ENCODE results near the gene UBE2D4.

The UBE2D4 gene

DNA sequence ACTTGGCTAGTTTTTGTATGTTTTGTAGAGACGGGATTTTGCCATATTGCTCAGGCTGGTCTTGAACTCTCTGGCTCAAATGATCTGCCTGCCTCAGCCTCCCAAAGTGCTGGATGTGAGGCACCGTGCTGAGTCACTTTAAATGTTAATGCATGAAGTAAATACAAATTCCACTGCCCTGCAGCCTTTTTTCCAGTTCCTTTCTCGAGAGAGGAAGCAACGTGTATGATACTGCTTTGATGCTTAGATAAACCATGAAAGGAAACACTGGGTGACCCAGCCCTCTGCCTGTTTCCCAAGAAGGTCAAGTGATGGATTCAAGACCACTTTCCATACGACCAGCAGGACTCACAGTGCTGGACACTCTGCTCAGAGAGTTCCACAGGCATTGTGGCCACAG is 45.6 kb upstream of the UBE2D4 start:
- Histone ChIP-seq H3K36me3 (peaks cover 60% of the 10 kb centered on the region), H3K9me3 (ENCODE audit: severe bottlenecking) (no peaks in the 10 kb centered on the region), H3K27ac (no peak overlapping the region), H3K27me3 (ENCODE audit: insufficient read depth, low read depth, severe bottlenecking) (no peaks in the 10 kb centered on the region), H3K4me3 (ENCODE audit: low read depth, low read length) (no peak overlapping the region)
- no peak for DNase-seq
- TF ChIP-seq, protein P1, sequence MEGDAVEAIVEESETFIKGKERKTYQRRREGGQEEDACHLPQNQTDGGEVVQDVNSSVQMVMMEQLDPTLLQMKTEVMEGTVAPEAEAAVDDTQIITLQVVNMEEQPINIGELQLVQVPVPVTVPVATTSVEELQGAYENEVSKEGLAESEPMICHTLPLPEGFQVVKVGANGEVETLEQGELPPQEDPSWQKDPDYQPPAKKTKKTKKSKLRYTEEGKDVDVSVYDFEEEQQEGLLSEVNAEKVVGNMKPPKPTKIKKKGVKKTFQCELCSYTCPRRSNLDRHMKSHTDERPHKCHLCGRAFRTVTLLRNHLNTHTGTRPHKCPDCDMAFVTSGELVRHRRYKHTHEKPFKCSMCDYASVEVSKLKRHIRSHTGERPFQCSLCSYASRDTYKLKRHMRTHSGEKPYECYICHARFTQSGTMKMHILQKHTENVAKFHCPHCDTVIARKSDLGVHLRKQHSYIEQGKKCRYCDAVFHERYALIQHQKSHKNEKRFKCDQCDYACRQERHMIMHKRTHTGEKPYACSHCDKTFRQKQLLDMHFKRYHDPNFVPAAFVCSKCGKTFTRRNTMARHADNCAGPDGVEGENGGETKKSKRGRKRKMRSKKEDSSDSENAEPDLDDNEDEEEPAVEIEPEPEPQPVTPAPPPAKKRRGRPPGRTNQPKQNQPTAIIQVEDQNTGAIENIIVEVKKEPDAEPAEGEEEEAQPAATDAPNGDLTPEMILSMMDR (IDR thresholded peaks at IDR 0.05; ENCODE audit: low read depth, low read length): no peak

GRCh38 chr7:43884209-43884608 is 42.0 kb upstream of the UBE2D4 start:
- Histone ChIP-seq H3K36me3 (peaks cover 38% of the 10 kb centered on the region), H3K9me3 (ENCODE audit: severe bottlenecking) (no peaks in the 10 kb centered on the region), H3K27ac (no peak overlapping the region), H3K4me3 (ENCODE audit: low read depth, low read length) (no peak overlapping the region), H3K27me3 (ENCODE audit: insufficient read depth, low read depth, severe bottlenecking) (no peaks in the 10 kb centered on the region)
- no peak for DNase-seq
- TF ChIP-seq, protein P1 (IDR thresholded peaks at IDR 0.05; ENCODE audit: low read depth, low read length): no peak

- TF ChIP-seq, protein P1 (IDR thresholded peaks at IDR 0.05; ENCODE audit: low read depth, low read length): no peak
- Histone ChIP-seq H3K27ac (no peak overlapping the region), H3K36me3 (peaks cover 37% of the 10 kb centered on the region), H3K27me3 (ENCODE audit: insufficient read depth, low read depth, severe bottlenecking) (no peaks in the 10 kb centered on the region), H3K9me3 (ENCODE audit: severe bottlenecking) (no peaks in the 10 kb centered on the region), H3K4me3 (ENCODE audit: low read depth, low read length) (no peak overlapping the region)
- DNase-seq: no peak
These were observed 41.6 kb upstream of the UBE2D4 start for GRCh38 chr7:43884617-43885016.

GRCh38 chr7:43888993-43889945 is 37.0 kb upstream of the UBE2D4 start:
- TF ChIP-seq, protein P1 (IDR thresholded peaks at IDR 0.05; ENCODE audit: low read depth, low read length): no peak
- Histone ChIP-seq H3K4me3 (ENCODE audit: low read depth, low read length) (no peak overlapping the region), H3K36me3 (peaks cover 16% of the 10 kb centered on the region), H3K27ac (no peak overlapping the region), H3K27me3 (ENCODE audit: insufficient read depth, low read depth, severe bottlenecking) (no peaks in the 10 kb centered on the region), H3K9me3 (ENCODE audit: severe bottlenecking) (no peaks in the 10 kb centered on the region)
- DNase-seq: no peak

GRCh38 chr7:43890468-43890867 is 35.8 kb upstream of the UBE2D4 start:
- Histone ChIP-seq H3K36me3 (peaks cover 10% of the 10 kb centered on the region), H3K27me3 (ENCODE audit: insufficient read depth, low read depth, severe bottlenecking) (no peaks in the 10 kb centered on the region), H3K9me3 (ENCODE audit: severe bottlenecking) (no peaks in the 10 kb centered on the region), H3K27ac (peak overlapping the region; percentile 60; the same call in 1 of the 2 replicates), H3K4me3 (ENCODE audit: low read depth, low read length) (no peak overlapping the region)
- TF ChIP-seq, protein P1 (IDR thresholded peaks at IDR 0.05; ENCODE audit: low read depth, low read length): no peak
- DNase-seq: peak; percentile 23
